ENCODE measurements around the gene CEBPZOS. TPM values are rescaled to one million over a fixed set of nuclear protein-coding genes. Genes with fewer than 3 reads are reported as not detected.

The CEBPZOS gene
- total RNA-seq, 1 experiment from 2014 or later: 40.7 TPM

DNA sequence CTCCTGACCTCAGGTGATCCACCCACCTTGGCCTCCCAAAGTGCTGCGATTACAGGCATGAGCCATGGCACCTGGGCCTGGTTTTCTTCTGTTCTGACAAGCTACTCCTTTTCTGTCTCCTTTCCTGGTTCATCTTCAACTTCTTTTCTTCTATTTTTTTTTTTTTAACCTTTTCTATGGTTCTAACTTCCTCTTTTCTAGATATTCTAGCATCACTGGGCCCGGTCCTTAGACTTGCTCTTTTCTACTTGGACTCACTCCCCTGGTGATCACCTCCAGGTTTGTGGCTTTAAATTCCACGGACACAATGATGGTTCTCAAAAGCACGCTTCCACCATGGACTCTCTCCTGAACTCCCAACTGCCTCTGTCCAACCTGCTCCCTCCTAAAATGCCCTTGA, 41.5 kb upstream of the CEBPZOS start:
- Mint-ChIP-seq H3K4me1 (ENCODE audit: low read depth, unreplicated experiment) (peaks cover 41% of the 10 kb centered on the region), H3K36me3 (ENCODE audit: insufficient read depth, unreplicated experiment) (peaks cover 27% of the 10 kb centered on the region), H3K4me3 (ENCODE audit: low read depth, unreplicated experiment) (no peak overlapping the region), H3K27me3 (ENCODE audit: unreplicated experiment) (no peaks in the 10 kb centered on the region), H3K9me3 (ENCODE audit: low read depth, unreplicated experiment) (no peaks in the 10 kb centered on the region), H3K27ac (ENCODE audit: unreplicated experiment) (no peak overlapping the region)
- no TSS peak for BruUV-seq (replicated peaks)
- TF ChIP-seq, protein P1, sequence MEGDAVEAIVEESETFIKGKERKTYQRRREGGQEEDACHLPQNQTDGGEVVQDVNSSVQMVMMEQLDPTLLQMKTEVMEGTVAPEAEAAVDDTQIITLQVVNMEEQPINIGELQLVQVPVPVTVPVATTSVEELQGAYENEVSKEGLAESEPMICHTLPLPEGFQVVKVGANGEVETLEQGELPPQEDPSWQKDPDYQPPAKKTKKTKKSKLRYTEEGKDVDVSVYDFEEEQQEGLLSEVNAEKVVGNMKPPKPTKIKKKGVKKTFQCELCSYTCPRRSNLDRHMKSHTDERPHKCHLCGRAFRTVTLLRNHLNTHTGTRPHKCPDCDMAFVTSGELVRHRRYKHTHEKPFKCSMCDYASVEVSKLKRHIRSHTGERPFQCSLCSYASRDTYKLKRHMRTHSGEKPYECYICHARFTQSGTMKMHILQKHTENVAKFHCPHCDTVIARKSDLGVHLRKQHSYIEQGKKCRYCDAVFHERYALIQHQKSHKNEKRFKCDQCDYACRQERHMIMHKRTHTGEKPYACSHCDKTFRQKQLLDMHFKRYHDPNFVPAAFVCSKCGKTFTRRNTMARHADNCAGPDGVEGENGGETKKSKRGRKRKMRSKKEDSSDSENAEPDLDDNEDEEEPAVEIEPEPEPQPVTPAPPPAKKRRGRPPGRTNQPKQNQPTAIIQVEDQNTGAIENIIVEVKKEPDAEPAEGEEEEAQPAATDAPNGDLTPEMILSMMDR (IDR thresholded peaks at IDR 0.05; ENCODE audit: unreplicated experiment): no peak
- CTCF ChIA-PET: no interaction called here
- intact Hi-C loops (cut with micrococcal nuclease; ENCODE audit: unreplicated experiment): no loop called here
- no peak for DNase-seq

DNA sequence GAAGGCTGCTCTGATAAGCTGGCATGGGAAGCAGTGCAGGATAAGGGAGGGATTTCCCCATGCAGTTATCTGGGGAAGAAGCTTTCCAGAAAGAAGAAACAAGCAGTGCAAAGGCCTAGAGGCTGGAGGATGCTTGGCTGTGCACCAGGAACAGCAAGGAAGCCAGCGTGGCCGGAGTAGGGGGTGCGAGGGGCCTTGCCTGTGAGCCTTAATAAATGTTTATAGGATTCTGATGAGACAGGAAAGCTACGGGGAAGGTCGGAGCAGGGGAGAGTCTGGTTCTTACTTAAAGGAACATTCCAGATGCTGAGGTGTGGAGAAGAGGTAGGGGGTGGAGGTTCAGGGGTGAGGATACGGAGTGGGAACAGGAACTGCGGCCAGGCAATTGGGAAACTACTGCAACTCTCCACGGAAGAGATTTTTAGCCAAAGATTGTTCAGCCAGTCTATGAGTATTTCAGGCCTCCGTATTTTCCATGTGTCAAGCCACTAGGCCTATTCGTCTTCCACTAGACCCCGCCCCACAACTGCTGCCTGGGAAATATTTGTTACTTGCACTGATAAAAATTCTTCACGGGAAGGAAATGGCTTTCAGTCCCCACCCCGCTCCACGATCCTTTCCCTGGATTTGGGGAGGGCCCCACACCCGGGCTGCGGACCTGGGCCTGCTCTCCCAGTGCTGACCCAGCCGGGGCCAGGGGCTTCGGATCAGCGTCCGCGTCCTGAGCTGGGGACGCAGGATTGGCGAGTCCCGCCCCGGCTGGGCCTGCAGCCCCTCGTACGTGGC, 40.0 kb upstream of the CEBPZOS start:
- H3K4me1 Mint-ChIP-seq (ENCODE audit: low read depth, unreplicated experiment): peaks cover 30% of the 10 kb centered on the region
- peaks cover 25% of the 10 kb centered on the region for H3K36me3 Mint-ChIP-seq (ENCODE audit: insufficient read depth, unreplicated experiment)
- intact Hi-C loops (cut with micrococcal nuclease; ENCODE audit: unreplicated experiment): no loop called here
- BruUV-seq (replicated peaks): no TSS peak
- peak overlapping the region; percentile 86 for H3K4me3 Mint-ChIP-seq (ENCODE audit: low read depth, unreplicated experiment)
- peak overlapping the region; percentile 85 for H3K27ac Mint-ChIP-seq (ENCODE audit: unreplicated experiment)
- CTCF ChIA-PET: no interaction called here
- DNase-seq: peak; percentile 46
- TF ChIP-seq, protein P1 (IDR thresholded peaks at IDR 0.05; ENCODE audit: unreplicated experiment): no peak
- H3K27me3 Mint-ChIP-seq (ENCODE audit: unreplicated experiment): no peaks in the 10 kb centered on the region
- no peaks in the 10 kb centered on the region for H3K9me3 Mint-ChIP-seq (ENCODE audit: low read depth, unreplicated experiment)

DNA sequence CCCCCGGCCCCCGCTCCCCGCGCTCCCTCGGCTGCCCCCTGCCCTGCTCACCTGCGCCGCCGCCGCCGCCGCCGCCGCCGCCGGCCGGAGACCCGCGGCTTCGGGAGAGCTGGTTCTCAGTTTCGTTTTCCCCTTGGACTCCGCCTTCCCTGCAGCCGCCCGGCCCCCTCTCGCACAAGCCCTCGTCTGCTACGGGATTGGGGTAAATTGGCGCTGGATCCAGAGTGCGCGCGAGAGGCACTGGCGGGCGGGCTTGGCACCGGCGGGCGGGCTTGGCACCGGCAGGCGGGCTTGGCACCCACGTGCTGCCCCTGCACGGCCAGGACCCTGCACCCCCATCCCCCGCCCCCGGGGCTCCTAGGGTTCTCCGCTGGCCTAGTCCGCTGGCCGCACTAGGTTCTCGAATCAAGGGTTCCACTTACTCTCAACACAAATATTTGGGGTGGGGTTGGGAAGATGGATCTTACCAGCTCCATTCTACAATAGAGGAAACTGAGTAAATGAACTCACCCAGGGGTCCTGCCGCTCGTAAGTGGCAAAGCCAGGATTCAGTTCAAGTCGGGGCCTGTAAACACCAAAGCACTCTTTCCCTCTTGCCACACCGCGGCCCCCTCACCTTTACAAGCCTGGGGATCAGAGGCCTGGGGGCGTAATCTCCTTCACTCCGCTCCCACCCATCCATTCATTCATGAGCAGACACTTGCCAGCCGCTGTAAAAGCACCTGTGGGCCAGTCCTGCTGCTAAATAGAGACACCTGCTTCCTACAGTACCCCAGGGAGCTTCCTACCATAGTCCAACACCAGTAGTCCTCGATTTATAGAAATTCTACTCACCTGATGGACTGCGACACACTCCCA, 39.2 kb upstream of the CEBPZOS start, which contains the start of gene EIF2AK2:
Gene EIF2AK2 (minus strand): TSS at position 124 of the 858 bp plus-strand sequence. CDS start 9,174 bp downstream, outside the sequence.
- no peaks in the 10 kb centered on the region for H3K27me3 Mint-ChIP-seq (ENCODE audit: unreplicated experiment)
- CTCF ChIA-PET: no interaction called here
- no peaks in the 10 kb centered on the region for H3K9me3 Mint-ChIP-seq (ENCODE audit: low read depth, unreplicated experiment)
- peak; percentile 89 for DNase-seq
- H3K4me1 Mint-ChIP-seq (ENCODE audit: low read depth, unreplicated experiment): peaks cover 27% of the 10 kb centered on the region
- H3K36me3 Mint-ChIP-seq (ENCODE audit: insufficient read depth, unreplicated experiment): peaks cover 25% of the 10 kb centered on the region
- H3K4me3 Mint-ChIP-seq (ENCODE audit: low read depth, unreplicated experiment): peak within 1 kb of the TSS; percentile 86
- no TSS peak for BruUV-seq (replicated peaks)
- H3K27ac Mint-ChIP-seq (ENCODE audit: unreplicated experiment): peak within 1 kb of the TSS; percentile 85
- intact Hi-C loops (cut with micrococcal nuclease; ENCODE audit: unreplicated experiment): no loop called here
- TF ChIP-seq, protein P1 (IDR thresholded peaks at IDR 0.05; ENCODE audit: unreplicated experiment): no peak

DNA sequence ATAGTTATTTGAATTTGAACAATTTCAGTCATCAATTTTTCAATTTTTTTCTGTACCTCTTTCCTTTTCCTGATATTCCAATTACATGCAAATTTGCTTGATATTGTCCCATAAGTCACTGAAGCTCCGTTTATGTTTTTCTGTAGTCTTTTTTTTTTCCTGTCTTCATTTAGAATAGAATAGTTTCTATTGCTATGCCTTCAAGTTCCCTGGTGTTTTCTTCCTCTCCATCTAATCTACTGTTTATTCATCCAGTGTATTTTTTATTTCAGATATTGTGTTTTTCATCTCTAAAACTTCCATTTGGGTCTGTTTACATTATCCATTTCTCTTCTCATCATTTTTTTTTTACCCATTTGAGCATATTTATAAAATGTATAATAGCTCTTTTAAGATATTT, 31.5 kb upstream of the CEBPZOS start:
- Mint-ChIP-seq H3K27ac (ENCODE audit: unreplicated experiment) (no peak overlapping the region), H3K4me1 (ENCODE audit: low read depth, unreplicated experiment) (no peaks in the 10 kb centered on the region), H3K36me3 (ENCODE audit: insufficient read depth, unreplicated experiment) (peaks cover 7% of the 10 kb centered on the region), H3K9me3 (ENCODE audit: low read depth, unreplicated experiment) (peaks cover 4% of the 10 kb centered on the region), H3K27me3 (ENCODE audit: unreplicated experiment) (no peaks in the 10 kb centered on the region), H3K4me3 (ENCODE audit: low read depth, unreplicated experiment) (no peak overlapping the region)
- intact Hi-C loops (cut with micrococcal nuclease; ENCODE audit: unreplicated experiment): loop anchor here (5.0 kb wide), 1 partner anchor 53 kb away; no protein-coding TSS in a partner anchor
- TF ChIP-seq, protein P1 (IDR thresholded peaks at IDR 0.05; ENCODE audit: unreplicated experiment): no peak
- BruUV-seq (replicated peaks): no TSS peak
- no peak for DNase-seq
- CTCF ChIA-PET: no interaction called here

Data from Calu3 (cell line).